ENCODE results near the gene CLN5. TPM values are rescaled to one million over a fixed set of nuclear protein-coding genes. Genes with fewer than 3 reads are reported as not detected.

CLN5 gene
- total and polyA plus RNA-seq, 2 of the 4 experiments (the other 2 are of a cell fraction) = 11.3 to 15.1 TPM

GRCh38 chr13:76971215-76971614, 20.7 kb upstream of the CLN5 start:
- H3K9me1 ChIP-seq (ENCODE audit: insufficient read depth, low read length) = no peaks in the 10 kb centered on the region
- no peak overlapping the region for H3K4me3 ChIP-seq (ENCODE audit: insufficient read depth, low read depth, low read length)
- H2AK5ac ChIP-seq (ENCODE audit: low read depth, low read length) = no peak overlapping the region
- in situ Hi-C loops (cut with MboI; ENCODE audit: low sequenced_read_pairs) (no loop called here), intact Hi-C loops (cut with micrococcal nuclease) (no loop called here), dilution Hi-C loops (cut with HindIII; ENCODE audit: low sequenced_read_pairs, unreplicated experiment) (no loop called here)
- H2BK5ac ChIP-seq (ENCODE audit: low read depth, low read length, poor library complexity, severe bottlenecking) = no peak overlapping the region
- no peak overlapping the region for H2BK15ac ChIP-seq (ENCODE audit: low read depth, low read length)
- no peak overlapping the region for H2BK20ac ChIP-seq (ENCODE audit: low read depth, low read length)
- POLR2A ChIA-PET (ENCODE audit: unreplicated experiment) = no interaction called here
- BruUV-seq (replicated peaks) = no TSS peak
- no peak overlapping the region for H2AFZ ChIP-seq (replicated peaks; ENCODE audit: low read length, poor library complexity)
- no peaks in the 10 kb centered on the region for H3K79me1 ChIP-seq (ENCODE audit: low read depth in 1 of 2, low read length in 2 of 2)
- DNase-seq = no peak
- H4K20me1 ChIP-seq (ENCODE audit: insufficient read depth, low read length) = no peaks in the 10 kb centered on the region
- peaks cover 17% of the 10 kb centered on the region for H3K27me3 ChIP-seq (ENCODE audit: control insufficient read depth, insufficient read depth, low read length)
- H4K91ac ChIP-seq (ENCODE audit: insufficient read depth, low read depth, low read length) = no peak overlapping the region
- no peak overlapping the region for H3K27ac ChIP-seq (ENCODE audit: insufficient read depth, low read length)
- no peak overlapping the region for H3K14ac ChIP-seq (replicated peaks; ENCODE audit: low read depth, low read length)
- CTCF ChIA-PET = no interaction called here
- no peaks in the 10 kb centered on the region for H3K4me1 ChIP-seq (ENCODE audit: control insufficient read depth, insufficient read depth, low read length)
- no peak overlapping the region for H3K23ac ChIP-seq (ENCODE audit: low read depth, low read length)
- no peak overlapping the region for H3K56ac ChIP-seq (ENCODE audit: extremely low read depth, insufficient read depth, low read length)
- H3K18ac ChIP-seq (ENCODE audit: low read depth, low read length) = no peak overlapping the region
- no CpG with 5 or more reads among the region's 3 CpGs for WGBS, 2 experiments (ENCODE audit: extremely low coverage in 2 of 2, insufficient read length in 1 of 2)
- H4K5ac ChIP-seq (ENCODE audit: low read depth, low read length) = no peak overlapping the region
- H4K8ac ChIP-seq (ENCODE audit: low read depth in 2 of 2, low read length in 2 of 2) = no peak overlapping the region
- no peaks in the 10 kb centered on the region for H3K9me3 ChIP-seq (ENCODE audit: control insufficient read depth, insufficient read depth, low read length)
- no peak overlapping the region for H3K9ac ChIP-seq (ENCODE audit: low read depth, low read length)
- H3K4ac ChIP-seq (ENCODE audit: low read depth, low read length) = no peak overlapping the region
- H2AK9ac ChIP-seq (replicated peaks; ENCODE audit: low read depth, low read length, poor library complexity) = no peak overlapping the region
- TF ChIP-seq CTCF (conservative IDR thresholded peaks at IDR 0.05; ENCODE audit: low read depth, low read length) (no peak), USF2 (IDR thresholded peaks at IDR 0.05; ENCODE audit: low read depth, low read length) (no peak), CEBPB (IDR thresholded peaks at IDR 0.05; ENCODE audit: low read depth, low read length) (no peak), SMC3 (IDR thresholded peaks at IDR 0.05; ENCODE audit: low read depth, low read length) (no peak)
- no peaks in the 10 kb centered on the region for H3K36me3 ChIP-seq (ENCODE audit: control insufficient read depth, insufficient read depth, low read length)
- no peak overlapping the region for H2BK120ac ChIP-seq (ENCODE audit: low read depth, low read length)
- no peak overlapping the region for H3K4me2 ChIP-seq (ENCODE audit: low read depth, low read length)
- ATAC-seq (ENCODE audit: low read depth) = no peak
